Activated CD8-positive, alpha-beta memory T cell treated with anti-CD3 and anti-CD28 coated beads for 36 hours (primary cell): ENCODE results near the gene PLS3. TPM values are rescaled to one million over a fixed set of nuclear protein-coding genes. Genes with fewer than 3 reads are reported as not detected.

Experiments
- CTCF ChIA-PET: fragments of 350-600 bp; sonication (Branson Sonifier 250); formaldehyde crosslinking; loops from one replicate; lab custom pipeline; 2021; ENCODE audit warnings: antibody characterized with exemption; lab: Charles Lee
- POLR2A ChIA-PET: fragments of 350-600 bp; sonication (Branson Sonifier 250); formaldehyde crosslinking; loops from one replicate; lab custom pipeline; 2021; ENCODE audit warnings: antibody characterized with exemption; lab: Charles Lee
- total RNA-seq, 2 experiments: library from RNA; stranded (reverse); gene quantifications; one replicate each; pipeline ENCODE4 v1.2.3, GENCODE V29; 2021

Gene PLS3
- total RNA-seq, 2 experiments from 2014 or later = 0.82 to 1.3 TPM

DNA sequence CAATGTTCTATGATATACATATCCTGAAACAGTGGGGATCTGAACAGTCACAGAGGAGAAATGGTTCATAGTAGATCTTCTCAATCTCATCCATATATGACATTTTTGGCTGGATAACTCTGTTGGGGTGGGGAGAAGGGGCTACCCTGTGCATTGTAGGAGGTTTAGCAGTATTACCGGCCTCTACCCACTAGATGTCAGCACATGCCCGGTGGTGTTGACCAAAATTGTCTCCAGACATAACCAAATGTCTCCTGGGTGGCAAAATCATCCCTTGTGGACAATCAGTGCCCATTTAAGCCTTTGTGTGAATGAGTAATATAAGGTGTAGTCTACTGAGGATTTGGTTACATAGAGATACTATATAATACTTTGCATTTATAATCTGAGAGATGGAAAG lies 89.9 kb downstream of the PLS3 start:
- POLR2A ChIA-PET = no interaction called here
- CTCF ChIA-PET = interaction anchor here (1.2 kb wide), 1 partner anchor 316 kb away, joined by 3 read pairs; no protein-coding TSS in a partner anchor

DNA sequence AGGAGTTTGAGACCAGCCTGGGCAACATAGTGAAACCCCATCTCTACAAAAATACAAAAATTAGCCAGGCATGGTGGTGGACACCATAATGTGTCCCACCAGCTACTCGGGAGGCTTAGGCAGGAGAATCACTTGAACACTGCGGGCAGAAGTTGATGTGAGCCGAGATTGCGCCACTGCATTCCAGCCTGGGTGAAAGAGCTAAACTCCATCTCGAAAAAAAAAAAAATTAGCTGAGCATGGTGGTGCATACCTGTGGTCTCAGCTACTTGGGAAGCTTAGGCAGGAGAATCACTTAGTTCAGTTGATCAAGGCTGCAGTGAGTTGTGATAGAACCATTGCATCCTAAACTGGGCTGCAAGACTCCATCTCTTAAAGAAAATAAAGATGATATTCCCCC lies 91.2 kb downstream of the PLS3 start:
- POLR2A ChIA-PET = no interaction called here

DNA sequence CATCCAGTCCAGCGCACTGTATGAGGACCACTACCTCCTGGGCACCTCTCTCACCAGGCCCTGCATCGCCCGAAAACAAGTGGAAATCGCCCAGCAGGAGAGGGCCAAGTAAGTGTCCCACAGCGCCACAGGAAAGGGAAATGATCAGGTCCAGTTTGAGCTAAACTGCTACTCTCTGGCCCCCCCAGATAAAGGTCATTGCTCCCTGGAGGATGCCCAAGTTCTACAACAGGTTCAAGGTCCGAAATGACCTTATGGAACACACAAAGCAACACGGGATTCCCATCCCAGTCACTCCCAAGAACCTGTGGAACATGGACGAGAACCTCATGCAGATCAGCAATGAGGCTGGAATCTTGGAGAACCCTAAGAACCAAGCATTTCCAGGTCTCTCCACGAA lies 104.1 kb downstream of the PLS3 start:
- CTCF ChIA-PET = no interaction called here
- POLR2A ChIA-PET = no interaction called here

More for the DNA sequence above, 91.2 kb downstream of the PLS3 start:
- CTCF ChIA-PET = no interaction called here

DNA sequence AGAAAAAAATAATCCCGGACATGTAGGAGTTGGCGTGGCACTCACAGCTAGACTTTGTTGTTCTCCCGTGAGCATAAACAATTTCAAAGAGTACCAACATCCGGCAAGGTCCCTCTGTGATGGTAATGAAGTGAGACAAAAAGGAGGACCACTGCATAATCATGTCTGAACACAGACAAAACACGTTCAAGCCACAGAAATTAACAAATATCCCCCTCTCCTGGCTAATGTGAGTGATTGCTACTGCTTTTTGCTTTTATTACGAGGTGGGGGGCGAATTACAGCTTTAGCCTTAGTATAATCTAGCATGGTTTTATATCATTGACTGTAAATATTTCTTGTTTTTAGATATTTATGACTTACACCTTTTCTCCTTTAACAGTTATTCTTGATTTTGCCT lies 118.5 kb downstream of the PLS3 start:
- ChIA-PET CTCF (no interaction called here), POLR2A (no interaction called here)

DNA sequence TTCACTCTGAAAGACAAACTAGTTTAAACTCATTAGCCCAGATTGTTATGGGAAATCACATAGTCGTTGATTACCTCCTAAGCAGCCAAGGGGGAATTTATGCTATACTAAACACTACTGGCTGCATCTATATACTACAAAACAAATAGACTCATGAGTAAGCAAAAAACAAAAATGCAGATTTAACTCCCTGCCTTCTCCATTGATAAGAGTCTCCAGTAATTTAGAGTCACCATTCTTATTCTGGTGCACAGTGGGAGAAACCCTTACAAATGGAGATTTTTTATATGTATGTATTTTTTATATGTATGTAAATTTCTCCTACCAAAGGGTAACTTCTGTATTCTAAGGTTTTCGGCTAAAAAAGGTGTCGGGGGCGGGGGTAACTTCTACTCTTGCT lies 126.6 kb downstream of the PLS3 start:
- CTCF ChIA-PET = no interaction called here
- POLR2A ChIA-PET = no interaction called here

DNA sequence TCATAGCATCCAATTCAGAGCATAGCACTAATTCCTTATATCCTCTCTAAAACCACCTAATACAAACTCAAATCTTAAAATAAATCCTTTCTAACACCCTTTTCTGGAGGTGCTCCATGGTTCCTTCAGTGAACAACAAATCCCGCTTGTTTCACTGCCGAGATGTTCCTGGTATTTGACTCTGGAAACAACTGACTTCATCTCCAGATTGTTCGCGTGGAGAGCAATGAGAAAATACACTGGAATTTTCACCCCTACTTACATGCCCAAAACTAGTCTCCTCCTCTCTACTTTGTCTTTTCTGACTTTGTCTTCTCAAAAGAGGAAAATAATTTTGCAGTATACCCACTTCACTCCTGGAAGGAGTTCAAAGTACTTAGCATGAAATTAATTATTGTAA lies 129.0 kb downstream of the PLS3 start:
- POLR2A ChIA-PET = no interaction called here
- CTCF ChIA-PET = no interaction called here

DNA sequence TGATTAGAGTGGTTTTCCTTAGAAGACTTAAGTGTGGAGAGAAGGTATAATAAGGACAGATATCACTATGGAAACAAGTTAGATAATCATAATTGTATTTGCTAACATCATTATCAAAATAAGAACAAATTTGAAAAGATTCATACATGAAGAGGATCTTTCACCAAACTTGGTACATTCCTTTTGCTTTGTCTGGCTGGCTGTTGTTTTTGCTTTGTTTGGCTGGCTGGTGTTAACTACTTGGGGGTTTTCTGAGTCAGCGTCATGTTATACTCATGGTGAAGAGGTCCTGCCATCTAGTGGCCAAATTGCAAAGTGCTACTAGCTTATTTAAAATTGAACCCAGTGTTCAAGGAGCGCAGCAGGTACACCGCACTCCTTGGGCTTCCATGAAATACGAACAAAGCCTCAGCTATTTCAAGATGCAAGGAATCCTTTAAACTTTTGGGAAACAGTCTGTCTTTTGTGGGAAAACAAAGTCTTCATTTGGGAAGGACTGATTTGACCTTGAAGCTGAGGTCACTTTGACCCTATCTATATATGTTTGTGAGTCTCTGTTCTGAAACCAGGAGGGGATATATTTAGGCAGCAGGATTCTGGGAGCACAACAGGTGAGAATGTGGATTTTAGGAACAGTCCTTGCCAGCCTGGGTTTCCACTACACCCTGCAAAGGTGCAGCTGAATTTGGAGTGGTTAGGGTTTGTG lies 129.7 kb downstream of the PLS3 start:
- CTCF ChIA-PET = interaction anchor here (0.6 kb wide), 1 partner anchor 380 kb away, joined by 3 read pairs; no protein-coding TSS in a partner anchor
- POLR2A ChIA-PET = no interaction called here

DNA sequence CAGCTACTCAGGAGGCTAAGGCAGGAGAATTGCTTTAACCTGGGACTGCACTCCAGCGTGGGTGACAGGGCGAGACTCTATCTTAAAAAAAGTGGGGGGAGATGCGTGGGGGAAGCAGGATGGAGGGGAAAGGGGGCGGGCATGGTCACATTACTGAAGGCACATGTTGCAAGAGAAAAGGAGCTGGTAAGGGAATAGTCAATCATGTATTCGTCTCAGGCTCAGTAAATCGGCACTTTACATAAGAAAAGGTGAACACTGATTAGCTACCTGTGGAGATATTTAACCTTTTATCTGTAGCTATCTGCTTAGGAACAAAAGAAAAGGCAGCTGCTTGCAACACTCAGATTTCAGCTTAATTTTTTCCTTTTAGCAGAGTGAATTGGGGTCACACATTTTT lies 132.5 kb downstream of the PLS3 start:
- ChIA-PET CTCF (no interaction called here), POLR2A (no interaction called here)

DNA sequence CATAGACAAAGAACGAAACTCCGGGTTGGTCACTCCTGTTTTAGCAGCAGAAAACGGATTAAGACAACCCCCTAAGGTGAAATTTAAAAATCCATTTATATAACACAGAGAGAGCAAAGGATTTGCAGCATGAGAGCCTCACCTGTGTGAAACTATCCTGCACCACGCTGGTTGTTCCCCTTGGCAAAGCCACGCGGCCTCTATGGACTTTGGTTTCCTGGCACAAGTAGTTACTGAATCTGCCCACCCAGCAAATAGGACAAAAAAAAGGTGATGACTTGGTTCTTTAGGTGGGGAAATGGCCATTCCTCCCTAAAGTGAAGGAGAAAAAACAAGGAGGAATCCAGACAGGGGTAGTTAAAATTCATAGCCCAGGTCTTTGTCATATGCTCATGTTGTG lies 133.1 kb downstream of the PLS3 start:
- CTCF ChIA-PET = no interaction called here
- POLR2A ChIA-PET = no interaction called here

DNA sequence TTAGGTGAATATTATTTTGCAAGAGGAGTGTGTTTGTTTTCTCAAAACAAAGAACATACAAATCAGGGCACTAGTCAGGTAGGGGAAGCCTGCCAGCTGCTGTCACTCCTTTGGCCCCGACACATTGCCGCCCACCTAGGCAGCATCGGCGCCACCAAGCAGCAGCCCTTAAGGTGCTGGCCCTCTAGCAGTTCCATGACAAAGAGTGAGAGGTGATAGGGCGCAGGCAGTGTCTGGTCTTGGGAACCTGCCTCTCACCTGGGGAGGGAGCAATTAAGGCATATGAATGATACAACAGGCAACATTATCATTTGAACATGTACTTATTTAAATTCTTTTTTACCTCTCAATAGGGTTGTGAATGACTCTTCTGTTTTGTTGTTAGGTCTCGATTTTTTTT lies 135.1 kb downstream of the PLS3 start:
- ChIA-PET CTCF (no interaction called here), POLR2A (no interaction called here)

DNA sequence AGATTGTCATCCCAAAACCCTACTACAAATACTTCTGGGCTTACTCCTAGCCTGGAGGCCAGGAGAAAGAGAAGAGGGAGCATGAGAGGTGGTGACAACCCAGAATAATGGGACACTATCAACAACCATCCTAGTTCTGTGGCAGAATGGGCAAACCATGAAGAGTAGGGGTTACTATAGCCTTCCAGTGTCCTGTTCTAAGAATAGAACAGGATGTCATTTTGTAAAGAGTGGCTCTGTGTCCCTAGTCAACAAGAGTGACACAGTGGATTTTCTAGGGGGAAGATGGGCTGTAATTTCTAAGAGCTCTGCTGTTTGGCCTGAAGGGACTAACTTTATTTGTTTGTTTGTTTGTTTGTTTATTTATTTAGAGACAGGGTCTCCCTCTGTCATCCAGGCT lies 136.0 kb downstream of the PLS3 start:
- ChIA-PET CTCF (no interaction called here), POLR2A (no interaction called here)

DNA sequence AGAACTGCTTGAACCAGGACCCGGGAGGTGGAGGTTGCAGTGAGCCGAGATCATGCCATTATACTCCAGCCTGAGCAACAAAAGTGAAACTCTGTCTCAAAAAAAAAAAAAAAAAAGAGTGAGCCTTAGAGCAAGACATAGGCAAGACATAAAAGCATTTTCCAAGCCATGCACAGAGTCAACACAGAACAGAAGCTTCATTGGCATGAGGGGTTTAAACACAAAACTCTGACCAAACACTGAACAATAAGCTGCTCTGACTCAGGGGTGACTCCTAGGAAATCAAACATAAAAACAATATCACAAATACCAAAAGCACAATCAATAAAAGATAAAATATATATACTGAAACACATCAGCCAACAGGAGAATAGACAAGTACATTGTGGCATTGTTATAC lies 136.8 kb downstream of the PLS3 start:
- ChIA-PET CTCF (no interaction called here), POLR2A (no interaction called here)
